Brain microvascular endothelial cell (primary cell): ENCODE measurements around the gene TNNC1.

ENCODE experiments used
- DNase-seq: peaks from one replicate; pipeline ENCODE4 v3.0.0-alpha.2; 2020
- H3K27ac ChIP-seq: fragments of 250-450 bp; sonication (Bioruptor Pico); 2 replicates; pipeline ENCODE4 v1.5.1; 2020; ENCODE audit warnings: mild to moderate bottlenecking, moderate library complexity
- H3K27me3 ChIP-seq: fragments of 250-450 bp; sonication (Bioruptor Pico); replicated peaks from 2 replicates; pipeline ENCODE4 v1.5.1; 2020; ENCODE audit warnings: mild to moderate bottlenecking
- H3K36me3 ChIP-seq: fragments of 250-450 bp; sonication (Bioruptor Pico); replicated peaks from 2 replicates; pipeline ENCODE4 v1.5.1; 2020; ENCODE audit warnings: mild to moderate bottlenecking
- H3K4me3 ChIP-seq: 2 replicates; pipeline ENCODE4 v1.5.1; 2011; ENCODE audit warnings: low read depth, mild to moderate bottlenecking, control low read depth, low read length, moderate library complexity
- in situ Hi-C: cut with HindIII; loops from 2 replicates; pipeline ENCODE4 v1.10.0; 2017; ENCODE audit warnings: low sequenced_read_pairs, low pct_ligation_motif_present
- TF ChIP-seq, protein P1 (sequence below): IDR thresholded peaks from 2 replicates; pipeline ENCODE4 v1.5.1; 2011; ENCODE audit warnings: low read depth, mild to moderate bottlenecking, moderate library complexity, low read length, control low read depth, inconsistent platforms; ENCODE audit errors: missing control alignments

Gene TNNC1

DNA sequence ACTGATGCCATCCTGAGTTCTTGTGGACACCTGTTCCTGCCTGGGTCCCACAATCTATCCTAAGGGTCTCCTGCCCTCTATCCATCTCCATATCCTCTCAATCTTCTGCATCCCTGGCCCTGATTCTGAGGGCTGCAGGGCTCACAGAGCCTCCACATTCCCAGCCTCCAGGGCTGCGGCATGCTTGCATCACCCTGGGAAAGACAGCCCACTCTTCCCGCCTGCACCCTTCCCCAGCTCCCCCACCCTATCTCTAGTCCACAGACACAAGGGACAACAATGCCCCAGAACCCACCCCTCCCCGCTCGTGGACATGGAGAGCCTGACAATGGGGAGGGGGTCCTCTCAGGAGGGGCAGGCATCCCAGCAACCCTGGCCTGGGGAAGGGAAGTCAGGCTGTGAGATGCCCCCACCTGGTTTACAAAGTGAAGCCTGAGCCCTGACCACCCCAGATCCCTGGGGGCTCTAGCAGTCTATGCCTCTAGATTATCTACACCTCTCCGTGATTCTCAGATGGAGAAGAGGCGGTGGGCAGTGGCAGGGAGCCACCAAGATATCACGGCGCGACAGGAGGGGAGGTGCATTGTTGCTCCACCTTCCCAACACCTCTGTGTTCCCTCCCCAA lies 19.2 kb downstream of the TNNC1 start:
- H3K4me3 ChIP-seq, result no peak overlapping the region
- TF ChIP-seq, protein P1, sequence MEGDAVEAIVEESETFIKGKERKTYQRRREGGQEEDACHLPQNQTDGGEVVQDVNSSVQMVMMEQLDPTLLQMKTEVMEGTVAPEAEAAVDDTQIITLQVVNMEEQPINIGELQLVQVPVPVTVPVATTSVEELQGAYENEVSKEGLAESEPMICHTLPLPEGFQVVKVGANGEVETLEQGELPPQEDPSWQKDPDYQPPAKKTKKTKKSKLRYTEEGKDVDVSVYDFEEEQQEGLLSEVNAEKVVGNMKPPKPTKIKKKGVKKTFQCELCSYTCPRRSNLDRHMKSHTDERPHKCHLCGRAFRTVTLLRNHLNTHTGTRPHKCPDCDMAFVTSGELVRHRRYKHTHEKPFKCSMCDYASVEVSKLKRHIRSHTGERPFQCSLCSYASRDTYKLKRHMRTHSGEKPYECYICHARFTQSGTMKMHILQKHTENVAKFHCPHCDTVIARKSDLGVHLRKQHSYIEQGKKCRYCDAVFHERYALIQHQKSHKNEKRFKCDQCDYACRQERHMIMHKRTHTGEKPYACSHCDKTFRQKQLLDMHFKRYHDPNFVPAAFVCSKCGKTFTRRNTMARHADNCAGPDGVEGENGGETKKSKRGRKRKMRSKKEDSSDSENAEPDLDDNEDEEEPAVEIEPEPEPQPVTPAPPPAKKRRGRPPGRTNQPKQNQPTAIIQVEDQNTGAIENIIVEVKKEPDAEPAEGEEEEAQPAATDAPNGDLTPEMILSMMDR, result no peak
- no peaks in the 10 kb centered on the region for H3K36me3 ChIP-seq
- no peak for DNase-seq
- no peak overlapping the region for H3K27ac ChIP-seq
- in situ Hi-C loops, result no loop called here
- H3K27me3 ChIP-seq, result no peaks in the 10 kb centered on the region

DNA sequence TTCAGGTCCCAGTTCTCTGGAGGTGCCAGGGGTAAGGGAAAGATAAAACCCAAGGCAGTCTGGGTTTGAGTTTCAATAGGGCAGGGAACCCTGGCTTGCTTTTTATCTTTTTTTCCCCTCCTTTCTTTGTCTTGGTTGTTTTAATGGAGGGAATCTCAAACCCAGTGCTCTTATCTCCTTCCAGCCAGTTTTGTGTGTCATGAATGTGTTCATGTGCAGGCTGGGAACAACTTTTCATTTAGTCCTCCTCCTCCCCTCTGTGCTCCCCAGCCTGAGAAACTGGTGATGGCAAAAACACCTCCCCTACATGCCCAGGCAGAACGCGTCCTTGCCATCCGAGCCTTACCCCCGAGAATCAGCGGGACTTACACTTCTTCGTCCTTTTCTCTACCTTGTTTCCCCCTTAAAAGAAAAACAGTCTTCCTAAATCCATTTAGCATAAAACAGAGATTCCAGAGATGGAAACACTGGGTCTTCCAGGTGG lies 19.8 kb downstream of the TNNC1 start:
- no peaks in the 10 kb centered on the region for H3K36me3 ChIP-seq
- no peaks in the 10 kb centered on the region for H3K27me3 ChIP-seq
- TF ChIP-seq, protein P1, result no peak
- H3K27ac ChIP-seq, result no peak overlapping the region
- H3K4me3 ChIP-seq, result no peak overlapping the region
- no peak for DNase-seq
- in situ Hi-C loops, result no loop called here

DNA sequence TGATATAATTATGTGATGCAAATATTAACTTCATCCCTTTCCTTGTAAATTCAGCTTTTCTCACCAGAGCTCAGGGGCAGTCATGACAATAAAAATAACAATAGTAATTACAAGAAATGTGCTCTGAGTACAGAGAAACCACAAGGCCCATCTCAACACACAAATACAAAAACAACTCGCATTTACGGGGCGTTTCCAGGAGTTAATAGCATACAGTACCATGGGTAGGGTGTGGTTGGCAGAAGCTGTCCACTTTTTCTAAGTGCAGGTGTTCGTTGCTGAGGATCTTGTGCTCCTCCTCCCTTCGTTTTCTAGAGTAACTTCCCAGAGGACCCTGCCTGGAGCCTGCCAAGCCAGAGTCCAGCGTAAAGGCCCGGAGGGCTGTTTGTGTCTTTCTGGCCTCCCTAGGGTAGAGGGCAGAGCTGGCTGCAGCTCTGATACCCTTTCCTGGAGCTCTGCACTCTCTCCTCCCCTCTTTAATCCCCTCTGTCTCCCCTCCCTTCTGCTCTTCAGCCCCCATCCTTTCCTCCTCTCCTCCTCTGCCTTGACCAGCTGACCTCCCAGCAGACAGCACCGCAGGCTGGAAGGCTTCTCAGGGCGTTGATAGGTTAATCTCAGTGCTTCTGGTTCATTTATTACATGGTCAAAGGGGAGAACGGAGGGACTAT lies 20.4 kb downstream of the TNNC1 start:
- H3K27me3 ChIP-seq, result no peaks in the 10 kb centered on the region
- H3K27ac ChIP-seq, result no peak overlapping the region
- DNase-seq, result no peak
- no peak overlapping the region for H3K4me3 ChIP-seq
- in situ Hi-C loops, result no loop called here
- TF ChIP-seq, protein P1, result no peak
- H3K36me3 ChIP-seq, result no peaks in the 10 kb centered on the region

DNA sequence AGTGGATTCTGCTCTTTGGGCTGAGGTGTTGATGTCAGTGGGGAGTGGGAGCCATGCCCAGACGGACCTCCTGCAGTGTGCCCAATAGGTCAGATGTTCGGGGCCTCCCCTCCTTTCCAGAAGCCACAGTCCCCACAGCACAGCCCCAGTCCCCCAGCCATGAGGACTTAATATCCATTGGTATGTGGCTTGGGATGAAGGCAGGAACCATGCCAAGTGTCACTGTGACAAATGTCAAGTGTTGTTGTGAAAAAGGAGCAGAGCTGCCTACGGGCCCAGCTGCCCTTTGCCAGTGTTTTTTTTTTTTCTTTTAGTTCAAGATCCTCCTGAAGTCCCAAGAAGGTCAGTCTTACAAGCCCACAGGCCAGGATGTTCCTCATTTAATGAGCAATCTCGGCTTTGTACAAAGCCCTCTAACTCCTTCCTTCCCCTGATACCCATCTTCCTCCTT lies 21.1 kb downstream of the TNNC1 start:
- Histone ChIP-seq H3K36me3 (no peaks in the 10 kb centered on the region), H3K27ac (no peak overlapping the region), H3K4me3 (no peak overlapping the region), H3K27me3 (no peaks in the 10 kb centered on the region)
- TF ChIP-seq, protein P1, result no peak
- in situ Hi-C loops, result no loop called here
- no peak for DNase-seq

DNA sequence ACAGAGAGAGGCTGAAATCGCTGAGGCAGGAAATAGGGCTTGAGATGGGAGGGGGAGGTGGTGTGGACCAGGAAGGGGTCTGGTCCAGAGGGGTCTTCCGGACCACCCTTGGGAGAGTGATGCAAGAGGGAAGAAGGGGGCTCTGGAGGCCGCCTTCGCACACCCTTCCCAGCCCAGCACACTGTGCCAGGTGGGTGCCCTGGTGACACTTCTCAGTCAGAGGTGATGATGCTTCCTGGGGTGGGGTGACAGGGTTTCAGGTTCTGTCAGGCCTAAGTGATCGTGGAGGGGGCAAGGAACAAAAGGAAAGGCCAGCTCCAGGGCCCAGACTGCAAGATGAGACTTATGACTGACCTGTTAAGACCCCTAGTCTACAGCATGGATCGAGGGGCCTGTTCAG lies 21.6 kb downstream of the TNNC1 start:
- no peak for DNase-seq
- TF ChIP-seq, protein P1, result no peak
- H3K4me3 ChIP-seq, result no peak overlapping the region
- in situ Hi-C loops, result no loop called here
- no peak overlapping the region for H3K27ac ChIP-seq
- no peaks in the 10 kb centered on the region for H3K36me3 ChIP-seq
- no peaks in the 10 kb centered on the region for H3K27me3 ChIP-seq
